CD4-positive, alpha-beta memory T cell (primary cell): ENCODE results near the gene RNF138. TPM values are rescaled to one million over a fixed set of nuclear protein-coding genes. Genes with fewer than 3 reads are reported as not detected.
A peak's percentile ranks its signal among the peaks of the same experiment; 100 is the strongest.

Experiments
- CTCF ChIA-PET: fragments of 350-600 bp; sonication (Branson Sonifier 250); formaldehyde crosslinking; loops from one replicate; lab custom pipeline; 2021; ENCODE audit warnings: inconsistent platforms; ENCODE audit not compliant: partially characterized antibody; lab: Charles Lee
- POLR2A ChIA-PET: fragments of 350-600 bp; sonication (Branson Sonifier 250); formaldehyde crosslinking; loops from one replicate; lab custom pipeline; 2021; ENCODE audit not compliant: partially characterized antibody; lab: Charles Lee
- DNase-seq, 5 donors: peaks; one replicate each; pipeline versions ENCODE4 v3.0.0 to v3.0.0-alpha.2; 2020 to 2022; ENCODE audit warnings: mixed read lengths in 1 of 5
- H3K27ac ChIP-seq: one replicate; pipeline ENCODE4 v1.7.0; 2013; ENCODE audit warnings: low read depth, low read length
- H3K27me3 ChIP-seq: 2 replicates; pipeline ENCODE4 v1.7.0; 2013; ENCODE audit warnings: mild to moderate bottlenecking, low read length, moderate library complexity; ENCODE audit not compliant: insufficient read depth
- H3K36me3 ChIP-seq: 2 replicates; pipeline ENCODE4 v1.7.0; 2013; ENCODE audit warnings: mild to moderate bottlenecking, low read length, moderate library complexity; ENCODE audit not compliant: insufficient read depth
- H3K4me1 ChIP-seq: 2 replicates; pipeline ENCODE4 v1.7.0; 2013; ENCODE audit warnings: mild to moderate bottlenecking, low read length, moderate library complexity; ENCODE audit not compliant: insufficient read depth
- H3K4me3 ChIP-seq, 2 donors: one replicate each; pipeline ENCODE4 v1.7.0; 2013; ENCODE audit warnings: low read length in 2 of 2, mild to moderate bottlenecking in 1 of 2
- H3K9me3 ChIP-seq, 2 donors: one replicate each; pipeline ENCODE4 v1.7.0; 2013; ENCODE audit warnings: low read length in 2 of 2, control low read depth in 1 of 2; ENCODE audit not compliant: control insufficient read depth in 1 of 2
- H3K27ac Mint-ChIP-seq, 7 donors: one replicate each; pipeline ENCODE4 v1.8.0; 2020 to 2021; ENCODE audit warnings: mixed read lengths in 7 of 7, mild to moderate bottlenecking in 6 of 7, inconsistent platforms in 3 of 7, moderate library complexity in 3 of 7
- H3K27me3 Mint-ChIP-seq, 2 donors: one replicate each; pipeline ENCODE4 v1.8.0; 2020 to 2021; ENCODE audit warnings: mixed read lengths in 2 of 2
- H3K36me3 Mint-ChIP-seq, 2 donors: one replicate each; pipeline ENCODE4 v1.8.0; 2020 to 2021; ENCODE audit warnings: mixed read lengths in 2 of 2, inconsistent platforms in 1 of 2, mild to moderate bottlenecking in 1 of 2
- H3K4me1 Mint-ChIP-seq, 4 donors: one replicate each; pipeline ENCODE4 v1.8.0; 2020 to 2021; ENCODE audit warnings: mixed read lengths in 4 of 4, mild to moderate bottlenecking in 1 of 4
- H3K4me3 Mint-ChIP-seq, 8 donors: one replicate each; pipeline ENCODE4 v1.8.0; 2020 to 2021; ENCODE audit warnings: mixed read lengths in 8 of 8, mild to moderate bottlenecking in 7 of 8, moderate library complexity in 6 of 8, inconsistent platforms in 3 of 8
- H3K9me3 Mint-ChIP-seq, 8 donors: one replicate each; pipeline ENCODE4 v1.8.0; 2020 to 2021; ENCODE audit warnings: mixed read lengths in 8 of 8, mild to moderate bottlenecking in 5 of 8, inconsistent platforms in 3 of 8, moderate library complexity in 1 of 8
- intact Hi-C: fragments of 100-400 bp; cut with micrococcal nuclease; formaldehyde crosslinking; loops from one replicate; pipeline ENCODE4 v1.15.1; 2023
- polyA plus RNA-seq, 2 donors: library from polyadenylated mRNA; unstranded; fragments of 300-500 nt; fragmentation: Illumina TruSeq; gene quantifications; one replicate each; pipeline ENCODE4 v1.2.3, GENCODE V29; 2021
- total RNA-seq, 2 experiments: library from RNA; stranded (reverse); gene quantifications; one replicate each; pipeline ENCODE4 v1.2.3, GENCODE V29; 2021

RNF138 gene
- total and polyA plus RNA-seq, 4 experiments from 2014 or later: 58.1 to 83.2 (median 68.2) TPM

DNA sequence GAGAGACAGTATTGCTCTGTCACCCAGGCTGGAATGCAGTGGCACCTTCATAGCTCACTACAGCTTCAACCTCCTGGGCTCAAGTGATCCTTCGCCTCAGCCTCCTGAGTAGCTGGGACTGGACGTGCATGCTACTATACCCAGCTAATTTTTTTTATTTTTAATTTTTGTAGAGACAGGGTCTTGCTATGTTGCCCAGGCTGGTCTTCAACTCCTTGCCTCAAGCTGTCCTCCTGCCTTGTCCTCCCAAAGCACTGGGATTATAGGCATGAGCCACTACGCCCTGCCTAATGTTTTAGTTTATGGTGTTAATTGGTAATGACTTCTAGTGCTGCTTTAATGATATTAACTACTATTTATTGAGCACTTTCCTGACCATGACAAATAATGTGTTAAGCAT, 18.3 kb downstream of the RNF138 start:
- Histone ChIP-seq H3K27me3 (no peaks in the 10 kb centered on the region), H3K27ac (no peak overlapping the region), H3K36me3 (peaks cover 11% of the 10 kb centered on the region), H3K4me1 (peaks cover 38% of the 10 kb centered on the region), H3K4me3 (no peak overlapping the region), H3K9me3 (no peaks in the 10 kb centered on the region)
- intact Hi-C loops: no loop called here
- no peak for DNase-seq
- Mint-ChIP-seq H3K4me3 (peak overlapping the region in 1 of 8 donors; percentile 13), H3K9me3 (no peaks in the 10 kb centered on the region), H3K27ac (peak overlapping the region in 1 of 7 donors; percentile 41), H3K4me1 (peaks cover 34 to 79% (median 51%) of the 10 kb centered on the region in 4 donors), H3K27me3 (no peaks in the 10 kb centered on the region), H3K36me3 (peaks cover 21 to 54% of the 10 kb centered on the region in 2 donors)
- ChIA-PET POLR2A (no interaction called here), CTCF (no interaction called here)

DNA sequence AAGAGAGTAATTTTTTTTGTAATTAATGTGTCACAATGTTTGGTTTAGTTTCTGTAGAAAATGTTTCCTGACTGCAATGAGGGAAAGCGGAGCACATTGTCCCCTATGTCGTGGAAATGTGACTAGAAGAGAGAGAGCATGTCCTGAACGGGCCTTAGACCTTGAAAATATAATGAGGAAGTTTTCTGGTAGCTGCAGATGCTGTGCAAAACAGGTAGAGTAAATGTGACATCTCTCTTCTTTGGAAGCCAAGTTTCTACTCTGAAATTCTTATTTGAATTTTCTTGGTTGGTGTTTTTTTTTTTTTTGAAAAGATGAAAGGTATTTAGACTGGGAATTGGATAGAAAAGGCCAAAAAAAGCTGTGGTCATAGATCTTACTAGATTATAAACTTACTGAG, 20.0 kb downstream of the RNF138 start:
- no peaks in the 10 kb centered on the region for H3K9me3 Mint-ChIP-seq
- H3K4me1 ChIP-seq: peaks cover 26% of the 10 kb centered on the region
- intact Hi-C loops: no loop called here
- no peak overlapping the region for H3K4me3 ChIP-seq
- H3K27ac Mint-ChIP-seq: peak overlapping the region in 2 of 7 donors; percentile 75 to 78
- CTCF ChIA-PET: interaction anchor here (1.5 kb wide), 1 partner anchor 39 kb away, joined by 5 read pairs; no protein-coding TSS in a partner anchor
- no peaks in the 10 kb centered on the region for H3K9me3 ChIP-seq
- no peak overlapping the region for H3K27ac ChIP-seq
- DNase-seq: no peak
- H3K27me3 Mint-ChIP-seq: no peaks in the 10 kb centered on the region
- no peaks in the 10 kb centered on the region for H3K27me3 ChIP-seq
- peaks cover 18% of the 10 kb centered on the region for H3K36me3 ChIP-seq
- H3K36me3 Mint-ChIP-seq: peaks cover 26 to 53% of the 10 kb centered on the region in 2 donors
- H3K4me1 Mint-ChIP-seq: peaks cover 32 to 73% (median 44%) of the 10 kb centered on the region in 4 donors
- POLR2A ChIA-PET: no interaction called here
- H3K4me3 Mint-ChIP-seq: peak overlapping the region in 1 of 8 donors; percentile 8

- no peaks in the 10 kb centered on the region for H3K27me3 Mint-ChIP-seq
- CTCF ChIA-PET: interaction anchor here (1.5 kb wide), 1 partner anchor 41 kb away, joined by 5 read pairs; no protein-coding TSS in a partner anchor
- POLR2A ChIA-PET: interaction anchor here (0.8 kb wide), 1 partner anchor 94 kb away, joined by 5 read pairs; the partner anchor contains the start of gene RNF125
- no peaks in the 10 kb centered on the region for H3K9me3 Mint-ChIP-seq
- Histone ChIP-seq H3K36me3 (peaks cover 23% of the 10 kb centered on the region), H3K9me3 (no peaks in the 10 kb centered on the region), H3K27ac (no peak overlapping the region), H3K4me1 (peaks cover 31% of the 10 kb centered on the region), H3K4me3 (no peak overlapping the region), H3K27me3 (no peaks in the 10 kb centered on the region)
- H3K4me1 Mint-ChIP-seq: peaks cover 35 to 78% (median 50%) of the 10 kb centered on the region in 4 donors
- H3K36me3 Mint-ChIP-seq: peaks cover 32 to 63% of the 10 kb centered on the region in 2 donors
- intact Hi-C loops: no loop called here
- H3K4me3 Mint-ChIP-seq: no peak overlapping the region
- peak overlapping the region in 2 of 7 donors; percentile 10 to 46 for H3K27ac Mint-ChIP-seq
- DNase-seq: no peak
Observed at GRCh38 chr18:32112826-32113225, 21.2 kb downstream of the RNF138 start.

DNA sequence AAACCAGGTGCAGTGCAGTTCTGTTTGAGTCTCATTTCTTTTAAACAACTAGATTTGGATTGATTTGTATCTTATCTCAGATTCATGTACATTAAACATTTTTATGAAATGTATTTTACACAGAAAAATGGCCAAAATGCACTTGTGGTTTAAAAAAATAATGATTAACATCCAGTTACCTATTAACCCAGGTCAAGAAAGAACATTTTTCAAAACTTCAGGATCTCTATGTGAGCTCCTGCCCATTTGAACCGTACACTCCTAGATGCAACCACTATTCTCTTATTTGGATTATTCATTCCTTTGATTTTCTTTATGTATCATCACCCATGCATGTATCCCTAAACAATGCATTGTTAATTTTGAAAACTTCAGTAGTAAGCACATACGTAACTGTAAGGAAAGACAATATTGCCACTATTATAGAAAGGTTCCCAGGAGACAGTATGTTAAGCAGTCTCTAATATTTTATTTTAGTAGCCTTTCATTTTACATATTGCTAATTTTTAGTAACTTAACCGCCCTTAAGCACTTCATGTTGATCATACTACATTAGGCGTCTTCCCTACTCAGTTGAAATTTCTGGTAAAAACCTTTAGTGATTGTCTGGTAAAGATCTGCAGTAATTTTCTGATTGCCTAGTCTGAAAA, 22.7 kb downstream of the RNF138 start:
- Mint-ChIP-seq H3K27ac (peak overlapping the region in 1 of 7 donors; percentile 25), H3K4me3 (no peak overlapping the region), H3K36me3 (peaks cover 32 to 63% of the 10 kb centered on the region in 2 donors), H3K9me3 (no peaks in the 10 kb centered on the region), H3K27me3 (no peaks in the 10 kb centered on the region), H3K4me1 (peaks cover 31 to 67% (median 43%) of the 10 kb centered on the region in 4 donors)
- Histone ChIP-seq H3K27ac (no peak overlapping the region), H3K36me3 (peaks cover 23% of the 10 kb centered on the region), H3K4me3 (no peak overlapping the region), H3K4me1 (peaks cover 20% of the 10 kb centered on the region), H3K27me3 (no peaks in the 10 kb centered on the region), H3K9me3 (no peaks in the 10 kb centered on the region)
- no peak for DNase-seq
- ChIA-PET CTCF (interaction anchor here (0.8 to 1.5 kb wide), 2 partner anchors 30 to 95 kb away, joined by 3 to 4 read pairs; partner anchors contain the start of gene RNF125), POLR2A (interaction anchor here (1.1 to 1.2 kb wide), 2 partner anchors 11 to 96 kb away, joined by 3 to 5 read pairs; partner anchors contain the start of gene RNF125)
- intact Hi-C loops: no loop called here

DNA sequence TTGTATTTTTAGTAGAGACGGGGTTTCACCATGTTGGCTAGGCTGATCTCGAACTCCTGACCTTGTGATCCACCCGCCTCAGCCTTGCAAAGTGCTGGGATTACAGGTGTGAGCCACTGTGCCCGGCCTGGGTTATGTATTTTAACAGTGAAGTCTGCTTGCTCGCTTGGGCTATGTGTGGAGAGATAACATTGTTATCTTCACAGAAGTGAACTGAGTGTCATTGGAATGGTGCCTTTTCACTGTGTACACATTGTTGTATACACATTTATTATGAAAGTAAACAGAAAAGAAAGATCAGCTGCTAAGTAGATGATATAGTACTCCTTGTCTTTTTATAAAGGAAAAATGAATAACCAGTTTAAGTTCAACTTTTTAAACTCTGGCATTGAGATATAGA, 30.4 kb downstream of the RNF138 start:
- Mint-ChIP-seq H3K27me3 (no peaks in the 10 kb centered on the region), H3K36me3 (peaks cover 26 to 50% of the 10 kb centered on the region in 2 donors), H3K4me1 (peaks cover 8 to 19% (median 13%) of the 10 kb centered on the region in 4 donors), H3K27ac (peak overlapping the region in 1 of 7 donors; percentile 80), H3K4me3 (no peak overlapping the region), H3K9me3 (no peaks in the 10 kb centered on the region)
- intact Hi-C loops: no loop called here
- Histone ChIP-seq H3K4me1 (peaks cover 8% of the 10 kb centered on the region), H3K9me3 (no peaks in the 10 kb centered on the region), H3K4me3 (no peak overlapping the region), H3K27ac (no peak overlapping the region), H3K27me3 (no peaks in the 10 kb centered on the region), H3K36me3 (peaks cover 18% of the 10 kb centered on the region)
- no peak for DNase-seq
- POLR2A ChIA-PET: no interaction called here
- CTCF ChIA-PET: no interaction called here

DNA sequence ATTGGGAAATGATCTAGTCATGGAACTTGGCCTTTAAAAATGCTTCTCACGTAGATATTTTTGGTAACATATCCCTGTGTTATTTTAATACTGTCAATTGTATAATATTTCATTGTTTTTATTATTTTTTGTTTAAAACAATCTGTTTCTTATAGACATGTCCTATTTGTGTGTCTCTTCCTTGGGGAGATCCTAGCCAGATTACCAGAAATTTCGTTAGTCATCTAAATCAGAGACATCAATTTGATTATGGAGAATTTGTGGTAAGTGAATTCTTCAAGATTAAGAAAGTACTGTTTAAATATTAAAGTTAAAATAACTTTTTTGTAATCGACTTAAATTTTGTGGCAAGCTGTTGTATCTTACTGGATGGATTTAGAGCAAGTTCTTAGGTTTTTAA, 34.9 kb downstream of the RNF138 start:
- no peaks in the 10 kb centered on the region for H3K9me3 ChIP-seq
- no peaks in the 10 kb centered on the region for H3K4me1 ChIP-seq
- Mint-ChIP-seq H3K27ac (peak overlapping the region in 2 of 7 donors; percentile 12 to 71), H3K9me3 (no peaks in the 10 kb centered on the region), H3K4me3 (no peak overlapping the region), H3K36me3 (peaks cover 25 to 52% of the 10 kb centered on the region in 2 donors), H3K4me1 (peaks cover 0 to 8% (median 6%) of the 10 kb centered on the region in 4 donors), H3K27me3 (no peaks in the 10 kb centered on the region)
- H3K27ac ChIP-seq: no peak overlapping the region
- DNase-seq: no peak
- H3K4me3 ChIP-seq: no peak overlapping the region
- POLR2A ChIA-PET: no interaction called here
- intact Hi-C loops: no loop called here
- H3K27me3 ChIP-seq: no peaks in the 10 kb centered on the region
- CTCF ChIA-PET: no interaction called here
- H3K36me3 ChIP-seq: peaks cover 18% of the 10 kb centered on the region

DNA sequence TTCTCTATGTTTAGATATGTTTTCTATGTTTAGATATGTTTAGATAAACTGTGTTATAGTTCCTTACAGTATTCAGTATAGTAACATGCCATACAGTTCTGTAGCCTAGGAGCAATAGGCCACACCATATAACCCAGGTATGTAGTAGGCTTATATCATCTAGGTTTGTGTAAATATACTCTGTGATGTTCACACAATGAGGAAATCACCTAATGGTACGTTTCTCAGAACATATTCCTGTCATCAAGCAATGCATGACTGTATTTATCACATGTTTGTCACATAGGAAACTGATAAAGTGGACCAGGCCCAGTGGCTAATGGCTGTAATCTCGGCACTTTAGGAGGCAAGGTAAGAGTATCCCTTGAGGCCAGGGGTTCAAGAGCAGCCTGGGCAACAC, 44.0 kb downstream of the RNF138 start:
- H3K27me3 Mint-ChIP-seq: no peaks in the 10 kb centered on the region
- no peak overlapping the region for H3K27ac ChIP-seq
- peaks cover 0 to 3% (median 0%) of the 10 kb centered on the region in 8 donors for H3K9me3 Mint-ChIP-seq
- no peaks in the 10 kb centered on the region for H3K36me3 ChIP-seq
- H3K27me3 ChIP-seq: no peaks in the 10 kb centered on the region
- intact Hi-C loops: no loop called here
- peak overlapping the region in 3 of 7 donors; percentile 35 to 82 (median 51) for H3K27ac Mint-ChIP-seq
- peaks cover 12 to 13% of the 10 kb centered on the region in 2 donors for H3K36me3 Mint-ChIP-seq
- H3K4me3 Mint-ChIP-seq: peak overlapping the region in 1 of 8 donors; percentile 16
- H3K4me3 ChIP-seq: no peak overlapping the region
- CTCF ChIA-PET: no interaction called here
- POLR2A ChIA-PET: interaction anchor here (0.6 to 1.9 kb wide), 2 partner anchors 96 to 116 kb away, joined by 4 to 7 read pairs; no protein-coding TSS in a partner anchor
- no peak for DNase-seq
- peaks cover 6% of the 10 kb centered on the region for H3K4me1 ChIP-seq
- peaks cover 2 to 11% (median 5%) of the 10 kb centered on the region in 4 donors for H3K4me1 Mint-ChIP-seq
- H3K9me3 ChIP-seq: no peaks in the 10 kb centered on the region
